Neural progenitor cell (in vitro differentiated cells): ENCODE data around the gene FAAP100. TPM values are rescaled to one million over a fixed set of nuclear protein-coding genes. Genes with fewer than 3 reads are reported as not detected.

ENCODE experiments used
- DNase-seq: peaks from one replicate; pipeline ENCODE4 v3.0.0-alpha.2; 2016; ENCODE audit warnings: low spot score
- H2AFZ ChIP-seq: fragments of 200-600 bp; sonication (generic); replicated peaks from 2 replicates; pipeline ENCODE4 v1.6.1; 2016; ENCODE audit warnings: antibody characterized with exemption
- H3F3A ChIP-seq: fragments of 200-600 bp; sonication (generic); 2 replicates; pipeline ENCODE4 v1.6.1; 2016; ENCODE audit warnings: antibody characterized with exemption, low read depth
- H3K27ac ChIP-seq: fragments of 200-600 bp; sonication (generic); 2 replicates; pipeline ENCODE4 v1.5.1; 2016; ENCODE audit warnings: mild to moderate bottlenecking
- H3K27me3 ChIP-seq: fragments of 200-600 bp; sonication (generic); 2 replicates; pipeline ENCODE4 v1.6.1; 2016; ENCODE audit warnings: mild to moderate bottlenecking, moderate library complexity
- H3K36me3 ChIP-seq: fragments of 200-600 bp; sonication (generic); 2 replicates; pipeline ENCODE4 v1.5.1; 2016
- H3K4me1 ChIP-seq: fragments of 200-600 bp; sonication (generic); 2 replicates; pipeline ENCODE4 v1.6.1; 2016; ENCODE audit warnings: mixed run types
- H3K4me2 ChIP-seq: fragments of 200-600 bp; sonication (generic); 2 replicates; pipeline ENCODE4 v1.6.1; 2016
- H3K4me3 ChIP-seq: fragments of 200-600 bp; sonication (generic); 2 replicates; pipeline ENCODE4 v1.5.1; 2016
- H3K79me2 ChIP-seq: fragments of 200-600 bp; sonication (generic); 2 replicates; pipeline ENCODE4 v1.6.1; 2016; ENCODE audit warnings: low read depth
- H3K9ac ChIP-seq: fragments of 200-600 bp; sonication (generic); 2 replicates; pipeline ENCODE4 v1.6.1; 2016
- H3K9me3 ChIP-seq: fragments of 200-600 bp; sonication (generic); 2 replicates; pipeline ENCODE4 v1.5.1; 2016; ENCODE audit warnings: low read depth
- H4K20me1 ChIP-seq: fragments of 200-600 bp; sonication (generic); 2 replicates; pipeline ENCODE4 v1.6.1; 2016; ENCODE audit warnings: low read depth
- H3K27ac Mint-ChIP-seq: 3 replicates; pipeline ENCODE4 v1.8.0; 2021; ENCODE audit warnings: mixed read lengths
- H3K27me3 Mint-ChIP-seq: 2 replicates; pipeline ENCODE4 v1.8.0; 2022; ENCODE audit warnings: low read depth, mild to moderate bottlenecking, inconsistent platforms, moderate library complexity, mixed read lengths; ENCODE audit not compliant: insufficient read depth
- H3K36me3 Mint-ChIP-seq: 3 replicates; pipeline ENCODE4 v1.8.0; 2021; ENCODE audit warnings: mixed read lengths
- H3K4me1 Mint-ChIP-seq: 3 replicates; pipeline ENCODE4 v1.8.0; 2021; ENCODE audit warnings: mixed read lengths
- H3K4me3 Mint-ChIP-seq: 3 replicates; pipeline ENCODE4 v1.8.0; 2021; ENCODE audit warnings: mild to moderate bottlenecking, moderate library complexity, mixed read lengths
- H3K9me3 Mint-ChIP-seq: 3 replicates; pipeline ENCODE4 v1.8.0; 2020; ENCODE audit warnings: mixed read lengths
- EZH2 ChIP-seq: fragments of 200-600 bp; sonication (generic); IDR thresholded peaks from 2 replicates; pipeline ENCODE4 v1.6.1; 2017; ENCODE audit warnings: antibody characterized with exemption, mild to moderate bottlenecking, moderate library complexity
- EZH2phosphoT487 ChIP-seq: fragments of 200-600 bp; sonication (generic); IDR thresholded peaks from 2 replicates; pipeline ENCODE4 v1.6.1; 2017; ENCODE audit warnings: antibody characterized with exemption
- total RNA-seq: library from RNA; depleted of rRNA; stranded (reverse); fragments of >200 nt; gene quantifications from 2 replicates; pipeline ENCODE4 v1.2.3, GENCODE V29; 2015; ENCODE audit warnings: low replicate concordance
- TF ChIP-seq, protein P1 (sequence below): fragments of 200-600 bp; sonication (generic); IDR thresholded peaks from 2 replicates; pipeline ENCODE4 v1.5.1; 2017; ENCODE audit warnings: antibody characterized with exemption, mild to moderate bottlenecking

The FAAP100 gene
- total RNA-seq, 1 donor from 2014 or later = 9.7 TPM

DNA sequence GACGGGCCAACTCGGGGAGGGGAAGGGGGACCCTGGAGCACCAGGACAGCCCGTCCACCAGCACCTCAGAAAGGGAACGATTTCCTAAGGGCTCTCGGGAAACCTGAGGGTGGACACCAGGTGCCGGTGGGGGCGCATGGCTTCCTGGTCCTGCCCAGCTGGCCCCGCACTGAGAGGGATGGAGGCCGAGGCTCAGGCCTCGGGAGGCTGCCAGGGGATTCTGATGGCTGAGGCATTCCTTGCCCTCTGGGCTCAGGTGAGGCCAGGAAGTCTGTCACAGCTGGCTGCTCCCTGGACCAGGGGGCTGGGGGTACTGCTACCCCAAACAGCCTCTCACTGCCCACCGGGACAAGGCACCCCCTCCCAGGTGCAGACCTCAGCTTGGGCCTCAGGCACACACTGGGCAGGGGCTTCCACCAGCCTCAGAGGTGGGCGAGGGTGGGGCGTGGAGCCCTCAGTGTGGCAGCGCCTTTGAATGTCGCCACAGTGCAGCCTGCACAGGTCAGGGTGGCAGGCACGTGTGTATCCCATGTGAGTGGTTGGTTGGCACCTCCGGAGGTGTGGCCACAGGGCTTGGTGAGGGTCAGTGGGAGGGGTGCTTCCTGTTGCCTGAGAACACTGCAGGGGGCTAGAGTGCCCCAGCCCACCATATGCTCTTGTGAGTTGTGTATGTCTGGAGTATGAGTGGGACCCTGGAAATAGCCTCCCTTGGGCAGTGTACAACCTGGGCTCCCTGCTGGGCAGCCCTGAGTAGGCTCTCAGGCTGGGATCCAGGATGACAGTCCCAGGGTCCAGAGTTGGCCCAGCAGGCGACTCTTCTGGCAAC is 27.9 kb downstream of the FAAP100 start:
- Histone ChIP-seq H3K27me3 (peaks cover 42% of the 10 kb centered on the region), H2AFZ (no peak overlapping the region), H4K20me1 (peaks cover 16% of the 10 kb centered on the region), H3K79me2 (no peaks in the 10 kb centered on the region), H3K9me3 (no peaks in the 10 kb centered on the region), H3F3A (peaks cover 7% of the 10 kb centered on the region), H3K36me3 (no peaks in the 10 kb centered on the region), H3K27ac (no peak overlapping the region), H3K4me3 (no peak overlapping the region), H3K9ac (no peak overlapping the region), H3K4me2 (no peak overlapping the region), H3K4me1 (peaks cover 18% of the 10 kb centered on the region)
- TF ChIP-seq EZH2 = no peak
- TF ChIP-seq, protein P1, sequence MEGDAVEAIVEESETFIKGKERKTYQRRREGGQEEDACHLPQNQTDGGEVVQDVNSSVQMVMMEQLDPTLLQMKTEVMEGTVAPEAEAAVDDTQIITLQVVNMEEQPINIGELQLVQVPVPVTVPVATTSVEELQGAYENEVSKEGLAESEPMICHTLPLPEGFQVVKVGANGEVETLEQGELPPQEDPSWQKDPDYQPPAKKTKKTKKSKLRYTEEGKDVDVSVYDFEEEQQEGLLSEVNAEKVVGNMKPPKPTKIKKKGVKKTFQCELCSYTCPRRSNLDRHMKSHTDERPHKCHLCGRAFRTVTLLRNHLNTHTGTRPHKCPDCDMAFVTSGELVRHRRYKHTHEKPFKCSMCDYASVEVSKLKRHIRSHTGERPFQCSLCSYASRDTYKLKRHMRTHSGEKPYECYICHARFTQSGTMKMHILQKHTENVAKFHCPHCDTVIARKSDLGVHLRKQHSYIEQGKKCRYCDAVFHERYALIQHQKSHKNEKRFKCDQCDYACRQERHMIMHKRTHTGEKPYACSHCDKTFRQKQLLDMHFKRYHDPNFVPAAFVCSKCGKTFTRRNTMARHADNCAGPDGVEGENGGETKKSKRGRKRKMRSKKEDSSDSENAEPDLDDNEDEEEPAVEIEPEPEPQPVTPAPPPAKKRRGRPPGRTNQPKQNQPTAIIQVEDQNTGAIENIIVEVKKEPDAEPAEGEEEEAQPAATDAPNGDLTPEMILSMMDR = no peak
- no peak for TF ChIP-seq EZH2phosphoT487
- Mint-ChIP-seq H3K9me3 (no peaks in the 10 kb centered on the region), H3K36me3 (no peaks in the 10 kb centered on the region), H3K4me3 (no peak overlapping the region), H3K27me3 (peaks cover 15% of the 10 kb centered on the region), H3K27ac (no peak overlapping the region), H3K4me1 (peaks cover 19% of the 10 kb centered on the region)
- DNase-seq = no peak

DNA sequence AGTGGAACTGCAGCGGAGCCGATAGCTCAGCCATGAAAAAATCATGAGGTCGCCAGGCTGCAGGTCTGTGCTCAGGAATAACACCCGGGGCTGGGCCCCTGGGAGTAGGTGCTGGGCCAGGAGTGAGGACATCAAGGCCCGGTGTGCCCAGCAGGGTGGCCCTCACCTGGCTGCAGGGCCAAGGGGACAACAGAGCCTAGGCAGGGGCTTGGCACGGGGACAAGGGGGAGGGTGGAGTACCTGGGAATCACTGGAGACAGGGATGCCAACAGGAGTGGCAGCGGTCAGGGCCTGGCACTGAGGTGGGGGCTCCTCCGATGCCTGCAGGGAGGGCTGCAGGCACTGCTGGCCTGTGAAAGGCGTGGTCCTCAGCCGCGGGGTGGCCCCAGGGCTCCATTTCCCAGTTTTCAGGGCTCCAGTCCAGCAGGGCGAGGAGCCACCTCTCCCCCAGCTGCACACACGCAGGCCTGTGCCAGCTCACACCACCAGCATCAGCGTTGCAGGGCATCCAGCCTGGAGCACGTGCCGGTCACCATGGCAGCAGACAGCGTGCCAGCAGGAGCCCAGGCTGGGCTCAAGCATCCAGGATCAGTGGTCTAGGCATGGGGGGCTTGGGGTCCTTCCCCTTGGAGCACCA is 28.6 kb downstream of the FAAP100 start:
- H3F3A ChIP-seq = peaks cover 14% of the 10 kb centered on the region
- Mint-ChIP-seq H3K27ac (peak overlapping the region; percentile 69), H3K36me3 (no peaks in the 10 kb centered on the region), H3K4me1 (peaks cover 21% of the 10 kb centered on the region), H3K9me3 (no peaks in the 10 kb centered on the region), H3K27me3 (peaks cover 15% of the 10 kb centered on the region), H3K4me3 (no peak overlapping the region)
- DNase-seq = no peak
- no peak overlapping the region for H3K27ac ChIP-seq
- H3K79me2 ChIP-seq = no peaks in the 10 kb centered on the region
- H3K9ac ChIP-seq = no peak overlapping the region
- no peaks in the 10 kb centered on the region for H3K9me3 ChIP-seq
- peak overlapping the region; percentile 66 for H3K4me2 ChIP-seq
- H3K36me3 ChIP-seq = no peaks in the 10 kb centered on the region
- TF ChIP-seq EZH2 (no peak), EZH2phosphoT487 (no peak)
- TF ChIP-seq, protein P1 = no peak
- no peak overlapping the region for H2AFZ ChIP-seq
- peaks cover 49% of the 10 kb centered on the region for H3K27me3 ChIP-seq
- peaks cover 23% of the 10 kb centered on the region for H4K20me1 ChIP-seq
- peaks cover 25% of the 10 kb centered on the region for H3K4me1 ChIP-seq
- H3K4me3 ChIP-seq = no peak overlapping the region

DNA sequence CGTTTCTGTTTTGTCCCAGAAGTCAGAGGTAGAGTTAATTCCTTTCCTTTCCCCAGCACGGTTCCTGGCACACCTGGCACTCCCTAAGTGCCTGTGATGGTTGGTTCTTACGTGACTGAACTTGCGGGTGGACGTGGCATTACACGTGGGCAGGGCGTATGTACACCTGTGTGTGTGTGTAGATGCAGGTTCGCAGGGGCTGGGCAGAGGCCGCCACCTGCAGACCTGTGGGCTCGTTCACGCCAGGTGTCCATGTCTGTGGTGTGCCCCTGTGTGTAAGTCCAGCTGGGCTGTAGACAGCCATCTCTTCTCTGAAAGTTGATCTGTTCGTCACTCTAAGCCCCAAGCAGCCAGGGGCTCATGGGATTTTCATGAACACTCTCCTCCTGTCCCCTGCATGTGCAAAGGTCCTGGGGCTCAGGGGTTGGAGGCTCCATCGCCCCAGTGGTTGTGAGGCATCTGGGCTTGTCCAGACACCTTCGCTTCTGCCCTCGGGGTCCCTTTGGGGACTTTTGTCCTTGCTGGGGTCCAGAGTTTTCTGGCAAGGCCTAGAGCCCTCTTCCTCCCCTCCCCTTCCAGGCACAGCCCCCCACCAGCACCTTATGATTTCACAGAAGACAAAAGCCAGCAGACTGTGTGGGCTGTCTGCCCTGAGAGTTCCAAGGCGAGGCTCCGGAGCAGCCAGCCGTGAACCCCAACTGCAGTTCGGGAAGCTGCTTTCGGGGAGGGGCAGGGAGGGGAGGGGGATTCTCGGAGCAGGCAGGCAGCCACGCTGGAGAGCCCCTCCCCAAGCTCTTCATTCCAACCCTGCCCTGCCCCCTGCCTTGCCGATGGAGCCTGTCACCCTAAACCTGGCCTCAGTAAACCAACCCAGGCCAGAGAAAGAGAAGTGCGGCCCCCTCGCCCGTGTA is 29.4 kb downstream of the FAAP100 start:
- DNase-seq = peak; percentile 86
- Histone ChIP-seq H3K27ac (no peak overlapping the region), H2AFZ (no peak overlapping the region), H3K79me2 (no peaks in the 10 kb centered on the region), H3F3A (peaks cover 21% of the 10 kb centered on the region), H4K20me1 (peaks cover 31% of the 10 kb centered on the region), H3K9ac (no peak overlapping the region), H3K9me3 (no peaks in the 10 kb centered on the region), H3K4me2 (peak overlapping the region; percentile 66), H3K4me3 (no peak overlapping the region), H3K4me1 (peaks cover 32% of the 10 kb centered on the region), H3K27me3 (peaks cover 57% of the 10 kb centered on the region), H3K36me3 (no peaks in the 10 kb centered on the region)
- no peak for TF ChIP-seq EZH2phosphoT487
- TF ChIP-seq, protein P1 = peak; percentile 54
- TF ChIP-seq EZH2 = no peak
- H3K9me3 Mint-ChIP-seq = no peaks in the 10 kb centered on the region
- H3K36me3 Mint-ChIP-seq = no peaks in the 10 kb centered on the region
- H3K27me3 Mint-ChIP-seq = peaks cover 15% of the 10 kb centered on the region
- H3K4me1 Mint-ChIP-seq = peaks cover 28% of the 10 kb centered on the region
- peak overlapping the region; percentile 43 for H3K4me3 Mint-ChIP-seq
- H3K27ac Mint-ChIP-seq = no peak overlapping the region
